Cardiac muscle cell (in vitro differentiated cells and primary cell): Measurements from ENCODE around the gene NMB. TPM values are rescaled to one million over a fixed set of nuclear protein-coding genes. Genes with fewer than 3 reads are reported as not detected.

ENCODE experiments used
- DNase-seq, 2 donors: peaks; one replicate each; pipeline versions ENCODE4 v3.0.0 to v3.0.0-alpha.2; 2010 to 2017; ENCODE audit warnings: low read depth in 1 of 2, low spot score in 1 of 2
- H3K27ac ChIP-seq: fragments of 200-600 bp; sonication (generic); 2 replicates; pipeline ENCODE4 v1.5.1; 2016
- H3K27me3 ChIP-seq: fragments of 200-600 bp; sonication (generic); 2 replicates; pipeline ENCODE4 v1.6.0; 2016; ENCODE audit warnings: control low read depth
- H3K36me3 ChIP-seq: fragments of 200-600 bp; sonication (generic); 2 replicates; pipeline ENCODE4 v1.5.1; 2016; ENCODE audit warnings: control low read depth
- H3K4me1 ChIP-seq: fragments of 200-600 bp; sonication (generic); 2 replicates; pipeline ENCODE4 v1.8.1; 2017; ENCODE audit warnings: low read depth, mild to moderate bottlenecking, mixed run types
- H3K4me3 ChIP-seq: fragments of 200-600 bp; sonication (generic); 2 replicates; pipeline ENCODE4 v1.5.1; 2016; ENCODE audit warnings: mild to moderate bottlenecking
- H3K9me3 ChIP-seq: fragments of 200-600 bp; sonication (generic); 2 replicates; pipeline ENCODE4 v1.5.1; 2017; ENCODE audit warnings: low read depth, mild to moderate bottlenecking, control low read depth
- CTCF ChIP-seq: IDR thresholded peaks from 2 replicates; pipeline ENCODE4 v1.5.1; 2012; ENCODE audit warnings: low read depth, mild to moderate bottlenecking, low read length
- polyA plus RNA-seq: library from polyadenylated mRNA; unstranded; fragments of >200 nt; fragmentation: Nextera tagmentation; extraction: Ambion mirVana; gene quantifications from 2 replicates; pipeline ENCODE4 v1.2.1, GENCODE V29; 2016
- total RNA-seq: library from RNA; depleted of rRNA; stranded (reverse); fragments of >200 nt; gene quantifications from 2 replicates; pipeline ENCODE4 v1.2.3, GENCODE V29; 2016

Gene NMB, protein sequence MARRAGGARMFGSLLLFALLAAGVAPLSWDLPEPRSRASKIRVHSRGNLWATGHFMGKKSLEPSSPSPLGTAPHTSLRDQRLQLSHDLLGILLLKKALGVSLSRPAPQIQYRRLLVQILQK
- 4.1 and 6.4 TPM in 2 replicates for total RNA-seq
- polyA plus RNA-seq, result 5.9 and 9.0 TPM in 2 replicates

DNA sequence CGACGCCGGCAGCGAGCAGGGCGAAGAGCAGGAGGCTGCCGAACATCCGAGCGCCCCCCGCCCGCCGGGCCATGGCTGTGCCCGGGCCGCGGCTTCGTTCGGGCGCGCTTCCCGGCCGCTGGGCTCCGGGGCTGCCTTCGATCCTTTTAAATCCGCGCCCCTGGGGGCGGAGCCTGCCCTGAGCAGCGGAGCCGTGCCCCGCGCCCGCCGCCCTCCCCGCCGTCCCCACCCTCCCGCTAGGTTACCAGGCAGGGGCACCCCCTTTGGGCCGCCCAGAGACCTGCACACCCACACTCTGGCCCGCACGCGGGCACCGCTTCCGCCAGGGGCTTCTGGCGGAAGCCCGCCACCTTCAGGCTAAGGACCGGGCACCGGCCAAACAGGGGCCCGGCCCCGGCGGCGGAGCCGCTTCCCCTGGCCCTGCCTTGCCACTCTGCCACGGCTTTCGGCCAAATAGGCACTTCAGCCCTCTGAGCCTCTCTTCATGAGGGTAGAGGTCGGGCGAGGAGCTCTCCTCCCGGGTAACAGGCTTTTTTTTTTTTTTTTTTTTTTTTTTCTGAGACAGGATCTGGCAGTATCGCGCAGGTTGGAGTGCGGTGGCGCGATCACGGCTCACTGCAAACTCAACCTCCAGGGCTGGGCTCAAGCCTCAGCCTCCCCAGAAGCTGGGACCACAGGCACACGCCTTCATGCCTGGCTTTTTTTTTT is at the start of gene NMB:
Gene NMB (minus strand): TSS at position 120 of the 708 bp plus-strand sequence. CDS start 47 bp downstream, at position 73.
- Histone ChIP-seq H3K4me1 (peaks cover 16% of the 10 kb centered on the region), H3K27me3 (no peaks in the 10 kb centered on the region), H3K9me3 (no peaks in the 10 kb centered on the region), H3K4me3 (peak within 1 kb of the TSS; percentile 20), H3K36me3 (no peaks in the 10 kb centered on the region), H3K27ac (peak within 1 kb of the TSS; percentile 17)
- peak; percentile 71 to 91 for DNase-seq
- TF ChIP-seq CTCF, result peak; percentile 57

- TF ChIP-seq CTCF, result no peak
- no peaks in the 10 kb centered on the region for H3K27me3 ChIP-seq
- no peaks in the 10 kb centered on the region for H3K36me3 ChIP-seq
- H3K27ac ChIP-seq, result peak overlapping the region; percentile 9
- H3K4me3 ChIP-seq, result no peak overlapping the region
- no peak for DNase-seq
- no peaks in the 10 kb centered on the region for H3K9me3 ChIP-seq
- H3K4me1 ChIP-seq, result no peaks in the 10 kb centered on the region
Observed at GRCh38 chr15:84703808-84704207, 45.8 kb upstream of the NMB start.

- Histone ChIP-seq H3K27me3 (no peaks in the 10 kb centered on the region), H3K4me3 (no peak overlapping the region), H3K4me1 (no peaks in the 10 kb centered on the region), H3K27ac (no peak overlapping the region), H3K9me3 (no peaks in the 10 kb centered on the region), H3K36me3 (no peaks in the 10 kb centered on the region)
- DNase-seq, result peak in 1 of 2 donors; percentile 91
- TF ChIP-seq CTCF, result no peak
Observed at GRCh38 chr15:84702961-84703482, 45.0 kb upstream of the NMB start.

DNA sequence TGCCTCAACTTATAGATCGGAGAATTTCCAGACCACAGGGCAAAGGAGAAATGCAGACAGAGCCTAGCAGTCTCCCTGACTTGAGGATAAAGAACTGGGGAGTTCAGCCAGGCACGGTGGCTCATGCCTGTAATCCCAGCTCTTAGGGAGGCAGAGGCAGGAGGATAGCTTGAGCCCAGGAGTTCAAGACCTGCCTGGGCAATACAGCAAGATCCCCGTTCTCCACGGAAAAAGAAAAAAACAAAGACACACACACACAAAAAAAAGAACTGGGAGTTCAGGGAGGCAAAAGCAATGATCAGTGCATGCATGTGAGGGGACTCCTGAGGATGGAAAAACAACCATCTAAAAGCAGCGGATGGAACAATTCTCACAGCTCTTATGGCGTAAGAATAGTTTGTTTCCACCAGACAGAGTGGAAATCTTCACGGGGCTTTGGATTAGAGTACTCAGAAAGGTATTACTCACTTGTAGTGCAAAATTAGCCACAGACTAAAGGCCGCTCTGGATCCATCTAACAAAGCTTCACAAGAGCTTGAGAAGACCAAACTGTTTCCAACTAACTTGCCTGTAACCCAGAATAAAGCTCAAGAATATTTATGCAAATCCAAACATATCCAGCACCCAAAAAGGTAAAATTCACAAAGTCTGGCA is 41.7 kb upstream of the NMB start:
- Histone ChIP-seq H3K4me1 (no peaks in the 10 kb centered on the region), H3K36me3 (no peaks in the 10 kb centered on the region), H3K9me3 (no peaks in the 10 kb centered on the region), H3K27me3 (no peaks in the 10 kb centered on the region), H3K27ac (peak overlapping the region; percentile 43), H3K4me3 (no peak overlapping the region)
- DNase-seq, result no peak
- TF ChIP-seq CTCF, result no peak

DNA sequence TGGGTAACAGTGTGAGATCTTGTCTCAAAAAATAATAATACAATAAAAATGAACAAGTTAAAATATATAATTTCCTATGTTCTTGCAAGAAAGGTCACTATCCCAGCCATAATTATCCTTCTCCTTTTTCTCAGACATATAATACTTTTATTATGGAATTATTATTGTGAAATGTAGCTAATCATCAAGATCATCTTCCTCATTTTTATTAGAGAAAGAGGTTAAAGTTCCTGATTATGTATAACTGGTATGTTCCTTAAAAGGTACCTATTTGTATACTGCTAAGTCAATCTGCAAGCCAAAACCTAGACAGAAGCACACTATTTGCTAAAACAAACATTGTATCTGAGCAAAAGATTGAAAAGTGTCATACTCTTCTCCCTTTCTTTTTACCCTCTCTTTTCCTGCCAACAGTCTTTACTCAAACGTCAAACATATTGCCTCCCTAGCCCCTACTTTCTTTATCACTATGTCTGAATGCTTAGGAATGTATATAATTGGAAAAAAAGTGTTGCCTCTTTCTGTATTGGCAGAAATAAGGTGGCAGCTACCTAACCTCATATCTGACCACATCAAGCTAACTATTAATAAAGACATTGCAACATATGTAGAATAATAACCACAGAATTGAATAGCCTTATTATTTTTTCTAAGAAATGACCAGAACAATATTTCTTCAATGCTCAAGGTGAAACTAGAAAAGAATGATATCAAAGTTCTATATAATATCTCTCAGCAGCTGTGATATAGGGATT is 39.4 kb upstream of the NMB start:
- H3K9me3 ChIP-seq, result no peaks in the 10 kb centered on the region

More for the DNA sequence above, 39.4 kb upstream of the NMB start:
- DNase-seq, result no peak
- no peak for TF ChIP-seq CTCF
- H3K27ac ChIP-seq, result no peak overlapping the region
- no peaks in the 10 kb centered on the region for H3K36me3 ChIP-seq
- no peaks in the 10 kb centered on the region for H3K4me1 ChIP-seq
- H3K4me3 ChIP-seq, result no peak overlapping the region
- H3K27me3 ChIP-seq, result no peaks in the 10 kb centered on the region
